ENCODE measurements around the gene VAMP1.

DNA sequence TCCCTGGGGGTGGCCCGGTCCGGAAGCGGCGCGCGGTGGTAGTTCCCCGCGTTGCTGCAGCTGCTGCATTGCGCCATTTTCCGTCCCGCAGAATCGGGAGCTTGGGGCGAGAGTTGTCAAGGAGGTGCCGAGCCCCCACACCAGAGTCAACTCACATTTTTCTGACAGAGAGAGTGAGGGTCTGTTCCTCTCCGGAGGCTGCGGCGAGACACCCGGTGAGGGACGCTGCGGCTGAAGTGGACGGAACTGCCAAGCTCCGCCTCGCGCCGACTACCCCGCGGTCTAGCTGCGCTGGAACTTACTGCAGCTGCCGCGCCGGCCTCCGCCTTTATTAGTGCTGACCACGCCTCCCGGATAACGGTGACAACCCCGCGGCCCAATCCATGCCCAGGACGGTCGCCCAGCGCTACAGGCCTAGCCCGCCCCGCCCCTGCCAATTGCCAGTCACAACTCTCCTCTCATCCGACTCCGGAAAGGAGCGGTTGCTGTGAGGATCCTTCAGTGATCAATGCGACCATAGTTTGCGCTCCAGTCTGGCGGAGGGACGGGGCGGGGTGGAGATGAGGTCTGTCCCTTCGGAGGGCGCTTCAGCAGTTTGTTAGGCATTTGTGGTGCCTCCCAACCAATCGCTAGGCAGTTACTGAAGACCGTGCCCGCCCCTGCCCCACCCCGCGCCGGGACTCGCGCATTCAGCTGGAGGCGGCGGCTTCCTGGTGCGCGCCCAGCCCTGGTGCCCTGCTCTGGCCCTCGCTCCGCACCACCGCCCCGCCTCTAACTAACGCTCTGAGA, at the start of gene VAMP1:
- peak; percentile 97 for TF ChIP-seq POLR2AphosphoS5 (IDR thresholded peaks at IDR 0.05; ENCODE audit: low read depth, low read length)
- TF ChIP-seq, protein P1, sequence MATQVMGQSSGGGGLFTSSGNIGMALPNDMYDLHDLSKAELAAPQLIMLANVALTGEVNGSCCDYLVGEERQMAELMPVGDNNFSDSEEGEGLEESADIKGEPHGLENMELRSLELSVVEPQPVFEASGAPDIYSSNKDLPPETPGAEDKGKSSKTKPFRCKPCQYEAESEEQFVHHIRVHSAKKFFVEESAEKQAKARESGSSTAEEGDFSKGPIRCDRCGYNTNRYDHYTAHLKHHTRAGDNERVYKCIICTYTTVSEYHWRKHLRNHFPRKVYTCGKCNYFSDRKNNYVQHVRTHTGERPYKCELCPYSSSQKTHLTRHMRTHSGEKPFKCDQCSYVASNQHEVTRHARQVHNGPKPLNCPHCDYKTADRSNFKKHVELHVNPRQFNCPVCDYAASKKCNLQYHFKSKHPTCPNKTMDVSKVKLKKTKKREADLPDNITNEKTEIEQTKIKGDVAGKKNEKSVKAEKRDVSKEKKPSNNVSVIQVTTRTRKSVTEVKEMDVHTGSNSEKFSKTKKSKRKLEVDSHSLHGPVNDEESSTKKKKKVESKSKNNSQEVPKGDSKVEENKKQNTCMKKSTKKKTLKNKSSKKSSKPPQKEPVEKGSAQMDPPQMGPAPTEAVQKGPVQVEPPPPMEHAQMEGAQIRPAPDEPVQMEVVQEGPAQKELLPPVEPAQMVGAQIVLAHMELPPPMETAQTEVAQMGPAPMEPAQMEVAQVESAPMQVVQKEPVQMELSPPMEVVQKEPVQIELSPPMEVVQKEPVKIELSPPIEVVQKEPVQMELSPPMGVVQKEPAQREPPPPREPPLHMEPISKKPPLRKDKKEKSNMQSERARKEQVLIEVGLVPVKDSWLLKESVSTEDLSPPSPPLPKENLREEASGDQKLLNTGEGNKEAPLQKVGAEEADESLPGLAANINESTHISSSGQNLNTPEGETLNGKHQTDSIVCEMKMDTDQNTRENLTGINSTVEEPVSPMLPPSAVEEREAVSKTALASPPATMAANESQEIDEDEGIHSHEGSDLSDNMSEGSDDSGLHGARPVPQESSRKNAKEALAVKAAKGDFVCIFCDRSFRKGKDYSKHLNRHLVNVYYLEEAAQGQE (IDR thresholded peaks at IDR 0.05; ENCODE audit: insufficient read depth in 1 of 2, low read depth in 2 of 2, low read length in 2 of 2) = peak; percentile 25 to 58; a peak in 3 of 4 replicates
- TF ChIP-seq SIN3A (IDR thresholded peaks at IDR 0.05; ENCODE audit: borderline replicate concordance, insufficient read depth, low read length) = no peak
- peak; percentile 96; the same call in 1 of the 2 replicates for TF ChIP-seq TAF1 (IDR thresholded peaks at IDR 0.05; ENCODE audit: borderline replicate concordance, insufficient read depth, low read length)
